HG02642 (cell line): ENCODE data around the gene EEF1AKMT3.
"Not testable (repeated sequence)": the region's sequence is repeated elsewhere in the genome, so short reads cannot be mapped to it uniquely, and the experiment has no call there.

Experiments
- ATAC-seq: cut with Tn5 transposase; IDR thresholded peaks from one replicate; pipeline ENCODE4 v1.9.1; 2021; ENCODE audit warnings: mild to moderate bottlenecking; ENCODE audit not compliant: unreplicated experiment, poor library complexity

The EEF1AKMT3 gene

DNA sequence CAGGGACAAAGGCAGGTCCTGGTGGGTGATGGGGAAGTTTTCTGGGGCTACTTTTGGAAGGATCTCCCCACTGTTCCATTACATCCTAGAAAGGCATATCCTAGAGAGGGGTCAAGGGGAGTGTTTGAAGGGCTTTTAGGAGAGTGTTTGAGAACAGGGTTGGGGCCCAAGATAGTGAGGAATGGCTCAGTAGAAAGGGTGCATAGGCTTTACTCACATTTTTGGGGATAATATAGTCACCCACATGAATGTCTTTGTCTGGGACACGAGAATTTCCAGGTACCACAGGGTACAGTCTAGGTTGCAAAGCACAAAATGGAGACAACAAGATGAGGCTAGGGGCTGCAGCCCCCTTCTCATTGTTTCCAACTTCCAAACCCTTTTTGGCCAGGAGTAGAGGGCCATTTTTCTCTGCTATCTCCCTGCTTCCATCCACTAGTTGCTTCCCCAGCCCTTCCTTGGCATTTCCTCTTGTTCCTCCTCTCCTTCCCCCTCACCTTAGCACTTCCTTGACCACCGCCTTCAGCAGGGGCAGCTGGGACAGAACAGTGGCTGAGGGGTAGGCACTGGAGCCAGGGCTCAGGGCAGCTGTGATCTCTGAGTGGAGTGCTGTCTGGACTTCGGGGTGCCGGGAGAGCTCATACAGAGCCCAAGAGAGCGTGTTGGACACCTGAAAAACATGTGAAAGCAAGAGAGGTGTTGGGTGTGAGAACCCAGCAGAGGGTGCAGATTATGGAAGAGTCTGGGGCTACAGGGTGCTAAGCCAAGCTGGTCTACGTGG is 8.3 kb upstream of the EEF1AKMT3 start:
- no peak for ATAC-seq

DNA sequence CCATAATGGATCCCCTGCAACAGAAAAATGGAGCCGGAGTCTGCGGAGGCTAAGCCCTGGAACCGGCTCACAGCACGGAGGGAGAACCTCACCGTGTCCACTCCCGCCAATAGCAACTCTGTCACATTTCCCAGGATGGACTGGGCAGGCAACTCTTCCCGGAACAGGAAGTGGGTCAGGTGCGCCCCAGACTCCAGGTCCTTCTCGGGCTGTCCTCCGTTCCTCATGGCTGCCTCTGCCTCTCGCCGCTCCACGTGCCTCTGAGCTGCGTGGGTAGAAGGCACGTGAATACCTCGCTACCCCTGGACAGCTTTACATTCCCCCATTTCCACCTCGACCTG is 7.8 kb upstream of the EEF1AKMT3 start:
- peak; percentile 3 for ATAC-seq

DNA sequence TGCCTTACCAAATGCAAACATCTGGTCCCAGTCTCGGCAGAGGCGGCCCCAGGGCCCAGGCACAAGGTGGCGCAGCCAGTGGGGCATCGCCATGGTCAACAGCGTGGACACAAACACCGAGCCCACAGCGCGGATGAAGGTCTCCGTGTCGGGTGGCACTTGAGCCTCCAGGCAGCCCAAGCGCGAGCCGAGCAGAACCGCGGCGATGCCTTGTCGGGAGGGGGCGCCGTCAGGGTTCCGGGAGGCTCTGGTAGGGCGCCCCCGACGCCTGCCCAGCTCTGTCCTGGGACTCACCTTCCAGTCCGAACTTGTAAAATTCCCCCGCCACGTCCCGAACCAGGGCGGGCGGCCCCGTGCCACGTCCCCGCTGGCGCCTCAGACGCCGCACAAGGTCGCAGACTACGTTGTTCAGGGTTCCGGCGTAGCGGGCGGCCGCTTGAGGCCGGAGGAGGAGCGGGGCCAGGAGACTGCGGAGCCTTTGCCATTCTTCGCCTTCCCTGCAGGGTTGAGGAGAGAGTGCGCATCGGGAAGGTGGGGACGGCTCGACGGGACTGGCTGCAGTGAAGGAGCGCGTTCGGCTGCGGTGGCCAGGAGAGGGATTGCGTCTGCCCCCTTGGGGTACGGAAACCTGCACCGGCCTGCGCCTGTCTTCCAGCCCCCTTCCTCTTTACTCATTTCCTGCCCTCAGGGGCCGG is 7.3 kb upstream of the EEF1AKMT3 start:
- ATAC-seq: peak; percentile 62

DNA sequence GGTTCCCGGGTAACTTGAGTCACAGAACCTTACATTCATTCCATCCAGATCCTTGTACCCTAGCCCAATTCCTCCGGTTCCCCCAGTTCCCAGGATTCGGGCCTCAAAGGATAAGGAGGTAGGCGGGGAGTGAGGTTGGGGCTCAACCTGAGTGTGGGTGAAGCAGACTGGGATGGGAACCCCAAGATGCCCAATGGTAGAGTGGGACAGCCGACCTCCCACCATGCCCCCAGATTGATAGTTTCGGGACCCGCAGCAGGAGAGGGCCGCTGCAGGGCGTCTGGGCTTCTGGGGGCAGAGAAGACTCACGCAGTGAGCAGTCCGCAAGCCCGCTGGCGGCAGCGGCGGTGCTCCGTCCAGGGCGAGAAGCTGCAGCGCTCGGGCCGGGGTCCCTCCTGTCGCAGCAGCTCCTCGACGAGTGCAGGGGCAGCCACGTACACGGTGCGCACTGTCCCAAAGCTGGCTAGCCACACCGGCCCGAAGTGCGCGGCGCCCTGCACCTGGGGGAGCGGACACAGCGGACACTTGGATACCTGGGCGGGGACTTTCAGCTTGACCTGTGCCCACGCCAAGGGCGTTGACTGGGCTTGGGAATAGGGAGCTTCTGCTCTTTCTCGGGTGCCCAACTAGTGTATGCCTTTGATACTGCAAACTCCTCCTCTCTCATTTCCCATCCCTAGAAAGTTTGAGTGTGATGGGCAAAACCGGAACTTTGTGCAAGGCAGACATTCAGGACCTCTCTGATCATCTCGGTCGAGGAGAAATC is 6.5 kb upstream of the EEF1AKMT3 start:
- no peak for ATAC-seq

DNA sequence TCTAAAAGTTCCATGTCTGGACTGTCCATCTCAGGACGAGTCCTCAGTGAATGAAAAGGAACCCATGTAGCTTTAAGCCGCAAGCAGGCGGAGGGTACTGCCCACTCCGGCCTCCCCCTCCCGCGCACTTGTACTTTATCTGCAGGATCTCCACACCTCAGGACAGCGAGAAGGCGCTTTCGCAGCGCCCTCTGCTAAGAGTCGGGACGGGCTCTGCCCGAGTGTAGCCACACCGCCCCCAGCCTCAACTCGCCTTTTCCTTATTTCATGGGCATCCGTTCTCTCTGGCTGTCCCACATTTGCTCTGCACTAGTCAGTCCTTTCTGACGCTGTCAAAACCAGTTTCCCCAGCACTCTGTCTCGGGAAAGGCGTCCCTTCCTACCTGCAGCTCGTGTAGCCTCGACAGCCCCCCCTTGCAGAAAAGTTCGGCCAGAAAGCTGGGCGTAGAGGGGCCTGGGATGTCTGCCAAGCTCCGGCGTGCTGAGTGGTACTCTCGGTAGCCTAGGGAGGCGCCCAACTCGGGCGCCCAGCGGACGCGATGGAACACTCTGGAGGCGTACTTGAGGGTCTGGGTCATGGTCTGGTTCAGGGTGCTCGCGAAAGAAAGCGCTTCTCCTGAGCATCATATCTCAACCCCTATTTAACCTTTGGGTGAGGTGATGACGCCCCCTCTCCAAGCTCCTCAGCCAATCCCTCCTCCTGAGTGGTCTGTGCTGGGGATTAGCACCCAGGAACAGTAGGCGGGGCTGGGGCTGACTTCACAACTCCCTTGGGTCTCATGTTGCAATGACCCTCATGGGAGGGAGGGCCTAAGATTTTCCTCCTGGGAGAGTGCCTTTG is 5.7 kb upstream of the EEF1AKMT3 start, which contains the start of gene CYP27B1:
Gene CYP27B1 (minus strand): TSS at position 615 of the 841 bp plus-strand sequence. CDS start 37 bp downstream, at position 578.
- no peak for ATAC-seq

DNA sequence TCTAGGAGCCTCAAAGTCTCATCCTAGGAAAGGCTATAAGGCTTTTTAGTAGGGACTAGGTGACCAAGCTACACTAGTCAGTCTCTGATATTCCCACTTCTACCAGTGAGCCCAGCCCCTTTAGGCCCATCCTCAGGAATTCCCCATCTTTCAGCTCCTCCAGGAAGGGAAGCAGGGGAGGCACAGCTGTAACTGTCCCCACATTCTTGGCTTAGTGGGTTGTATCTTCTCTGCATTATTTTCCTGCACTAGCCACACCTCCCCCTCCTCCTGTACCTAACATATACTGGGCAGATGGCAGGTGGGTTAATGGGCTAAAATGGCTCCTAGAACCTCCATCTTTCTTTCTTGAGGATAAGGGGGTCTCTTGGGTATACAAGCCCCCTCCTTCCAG is 5.1 kb upstream of the EEF1AKMT3 start:
- no peak for ATAC-seq

DNA sequence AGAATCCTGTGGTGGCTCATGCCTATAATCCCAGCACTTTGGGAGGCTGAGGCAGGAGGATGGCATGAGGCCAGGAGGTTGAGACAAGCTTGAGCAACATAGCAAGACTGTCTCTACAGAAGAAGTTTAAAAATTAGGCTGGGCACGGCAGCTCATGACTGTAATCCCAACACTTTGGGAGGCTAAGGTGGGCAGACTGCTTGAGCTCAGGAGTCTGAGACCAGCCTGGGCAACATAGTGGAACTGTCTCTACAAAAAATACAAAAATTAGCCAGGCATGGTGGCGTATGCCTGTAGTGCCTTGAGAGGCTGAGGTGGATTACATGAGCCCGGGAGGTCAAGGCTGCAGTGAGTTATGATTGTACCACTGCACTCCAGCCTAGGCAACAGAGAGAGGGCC is 4.5 kb upstream of the EEF1AKMT3 start:
- no peak for ATAC-seq

DNA sequence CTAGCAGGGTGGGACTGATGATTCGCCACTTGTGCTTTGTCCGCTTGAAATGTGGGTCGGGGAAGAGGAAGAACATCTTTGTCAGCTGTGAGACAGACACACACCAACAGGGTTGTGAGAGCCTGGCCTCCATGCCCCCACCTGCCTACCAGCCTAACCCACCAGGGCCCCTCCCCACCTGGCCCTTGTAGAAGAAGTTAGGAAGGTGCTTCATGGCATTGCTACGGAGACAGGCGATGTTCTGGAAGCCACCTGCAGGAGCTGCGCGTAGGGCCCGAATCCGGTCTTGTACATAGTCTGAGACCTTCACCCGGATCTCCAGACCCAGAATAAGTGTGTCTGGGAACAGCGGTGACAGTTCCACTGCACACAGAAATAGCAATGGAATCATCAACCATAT is 2.8 kb upstream of the EEF1AKMT3 start:
- no peak for ATAC-seq

DNA sequence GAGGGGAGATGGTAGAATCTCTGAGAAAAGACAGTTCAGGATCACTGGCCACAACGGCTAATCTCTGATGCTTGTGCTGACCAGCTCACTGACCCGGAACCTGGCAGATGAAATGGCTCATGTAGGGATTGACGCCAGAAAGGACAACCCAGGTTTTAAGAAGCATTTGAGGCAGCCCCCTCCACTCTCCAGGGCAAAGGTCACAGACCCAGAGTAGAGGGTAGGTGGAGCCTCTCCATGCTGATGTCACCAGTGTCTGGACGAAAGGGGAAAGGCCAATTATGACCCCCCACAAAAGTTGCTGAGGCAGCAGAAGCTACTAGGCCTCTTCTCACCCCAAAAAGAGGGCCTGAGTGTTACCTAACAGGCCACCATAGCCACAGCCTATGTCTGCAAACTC is 1.7 kb upstream of the EEF1AKMT3 start:
- ATAC-seq: no peak

DNA sequence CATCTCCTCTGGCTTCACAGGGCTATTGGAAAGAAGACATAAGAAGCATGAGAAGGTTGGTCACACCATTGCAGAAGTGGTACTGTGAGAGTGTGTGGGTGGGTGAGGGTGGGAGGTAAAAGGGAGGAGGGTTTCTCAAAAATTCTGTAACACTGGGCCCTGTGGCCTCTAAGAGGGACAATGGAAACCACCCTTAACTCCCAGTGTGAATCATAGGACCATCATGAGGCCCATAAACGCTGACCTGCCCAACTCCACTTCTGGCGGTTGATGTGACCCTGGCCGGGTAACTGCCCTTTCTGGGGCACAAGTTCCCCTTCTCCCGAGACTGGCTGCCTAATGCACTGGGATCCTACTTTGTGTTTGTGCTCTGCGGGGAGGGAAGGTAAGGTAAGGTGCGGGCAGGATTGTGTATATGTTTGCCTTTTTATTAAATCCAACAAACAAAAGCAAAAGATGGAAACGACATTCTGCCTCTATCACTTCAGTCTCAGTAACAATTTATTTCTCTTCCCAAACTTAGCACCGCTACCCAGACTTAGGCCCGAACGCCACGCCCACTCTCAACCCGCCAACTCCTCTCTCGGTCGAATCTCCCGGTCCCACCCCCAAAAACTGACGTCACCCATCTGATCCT is 1.1 kb upstream of the EEF1AKMT3 start:
- ATAC-seq: peak; percentile 70

DNA sequence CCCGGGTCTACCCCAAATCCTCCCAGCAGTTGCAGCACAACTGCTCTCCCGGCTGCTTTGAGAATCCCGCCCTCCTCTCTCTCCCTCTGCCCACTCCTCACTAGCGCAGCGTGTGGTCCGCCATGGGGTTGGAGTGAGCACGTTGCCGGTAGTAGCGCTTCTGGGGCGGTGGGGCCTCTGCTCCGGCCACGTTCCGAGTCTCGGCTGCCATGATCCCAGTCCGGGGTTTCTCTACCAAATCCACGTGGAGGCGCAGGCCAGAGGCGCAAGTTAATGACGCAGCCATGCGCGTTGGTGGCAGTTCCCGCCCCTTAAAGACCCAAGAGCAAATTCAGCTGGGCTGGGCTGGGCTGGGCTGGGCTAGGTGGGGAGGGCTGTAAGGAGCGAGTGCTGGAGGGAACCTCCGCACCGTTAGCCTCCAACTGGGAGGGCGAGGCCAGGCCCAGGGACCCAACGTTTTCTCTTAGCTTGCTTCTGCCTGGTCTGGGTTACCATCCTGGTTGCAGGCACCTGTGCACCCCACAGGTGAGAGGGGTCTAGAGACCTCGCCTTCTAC is 463 bp upstream of the EEF1AKMT3 start, which contains the start of gene METTL1:
Gene METTL1 (minus strand): TSS at position 233 of the 556 bp plus-strand sequence. CDS start 22 bp downstream, at position 211.
- peak; percentile 84 for ATAC-seq

DNA sequence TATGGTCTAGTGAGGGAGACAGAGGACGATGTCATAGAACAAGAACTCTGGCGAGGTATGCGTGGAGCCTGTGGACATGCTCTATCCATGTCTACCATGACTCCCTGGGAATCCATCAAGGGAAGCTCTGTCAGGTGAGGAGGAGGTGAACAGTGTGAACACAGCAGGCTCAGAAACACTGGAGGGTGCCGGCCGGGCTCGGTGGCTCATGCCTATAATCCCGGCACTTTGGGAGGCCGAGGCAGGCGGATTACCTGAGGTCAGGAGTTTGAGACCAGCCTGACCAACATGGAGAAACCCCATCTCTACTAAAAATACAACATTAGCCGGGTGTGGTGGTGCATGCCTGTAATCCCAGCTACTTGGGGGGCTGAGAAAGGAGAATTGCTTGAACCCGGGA is 2.2 kb downstream of the EEF1AKMT3 start:
- ATAC-seq: not testable (repeated sequence)

DNA sequence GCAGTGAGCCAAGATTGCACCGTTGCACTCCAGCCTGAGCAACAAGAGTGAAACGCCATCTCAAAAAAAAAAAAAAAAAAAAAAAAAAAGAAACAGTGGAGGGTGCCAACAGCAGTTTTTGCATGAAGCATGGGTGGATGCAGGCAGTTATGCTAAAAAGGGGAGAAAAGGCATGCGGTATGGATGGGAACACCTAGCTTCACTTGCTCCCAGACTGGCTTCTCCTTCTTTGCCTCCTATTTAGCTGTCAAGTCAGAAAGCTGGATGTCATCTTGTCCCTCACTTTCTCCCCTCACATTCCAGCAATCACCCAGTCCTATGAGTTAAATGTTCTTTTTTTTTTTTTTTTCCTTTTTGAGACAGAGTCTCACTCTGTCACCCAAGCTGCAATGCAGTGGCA is 2.6 kb downstream of the EEF1AKMT3 start:
- no peak for ATAC-seq

DNA sequence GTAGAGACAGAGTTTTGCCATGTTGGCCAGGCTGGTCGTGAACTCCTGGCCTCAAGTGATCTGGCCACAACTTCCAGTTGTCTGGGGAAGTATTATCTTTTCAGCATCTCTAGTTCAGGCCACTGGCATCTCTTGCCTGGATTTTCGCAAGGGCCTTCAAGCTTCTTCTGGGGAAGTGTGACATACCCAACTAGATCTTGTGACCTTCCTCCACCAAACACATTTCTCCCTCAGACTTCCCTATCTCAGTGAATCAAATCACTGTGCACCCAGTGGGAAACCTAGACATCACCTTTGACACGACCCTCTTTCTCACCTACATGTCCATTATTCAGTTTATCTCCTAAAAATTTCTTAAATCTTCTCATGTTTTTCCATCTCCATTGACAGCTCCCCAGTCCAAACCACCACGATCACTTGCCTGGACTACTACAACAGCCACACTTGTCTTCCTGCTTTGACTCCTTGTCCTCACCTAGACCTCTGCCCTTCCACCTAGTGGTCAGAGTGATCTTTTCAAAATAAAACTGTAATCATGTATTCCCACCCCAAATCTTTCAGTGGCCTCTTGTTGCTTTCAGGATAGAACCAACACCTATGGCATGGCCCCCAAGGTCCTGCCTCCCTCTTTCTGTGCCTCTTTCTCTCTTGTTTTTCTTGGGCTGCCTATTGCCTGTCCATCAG is 3.3 kb downstream of the EEF1AKMT3 start:
- no peak for ATAC-seq

DNA sequence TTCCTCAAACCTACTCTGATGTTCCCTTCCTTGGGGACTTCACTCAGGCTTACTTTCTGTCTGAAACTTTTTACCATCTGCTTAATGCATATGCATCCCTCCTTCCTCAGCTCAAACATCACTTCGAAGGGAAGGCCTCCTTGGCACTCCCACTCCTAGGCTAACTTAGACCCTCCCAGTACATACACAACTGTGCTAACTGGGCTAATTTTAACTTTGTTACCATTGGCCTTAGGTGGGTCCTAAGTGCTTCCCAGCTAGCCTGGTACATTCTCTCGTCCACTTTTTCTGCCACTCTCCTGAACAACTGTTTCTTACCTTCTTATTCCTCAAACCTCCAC is 3.8 kb downstream of the EEF1AKMT3 start:
- no peak for ATAC-seq

DNA sequence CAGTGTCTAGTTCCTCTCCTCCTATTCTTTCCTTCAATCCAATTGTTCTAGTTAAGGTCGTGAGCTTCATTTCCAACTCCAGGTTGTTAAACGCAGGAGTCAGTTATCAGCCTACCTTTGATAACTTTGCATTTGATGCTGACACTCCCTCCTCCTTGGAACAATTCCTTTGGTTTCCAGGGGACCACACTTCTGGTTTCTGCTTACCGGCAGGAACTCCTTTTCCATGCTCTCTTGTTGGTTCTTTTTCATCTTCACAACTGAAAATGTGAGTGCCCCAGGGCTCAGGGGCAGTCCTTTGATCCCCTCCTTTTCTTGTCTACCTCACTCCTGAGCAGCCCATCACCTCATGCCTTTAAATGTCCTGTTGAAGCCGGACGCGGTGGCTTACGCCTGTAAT is 5.0 kb downstream of the EEF1AKMT3 start:
- ATAC-seq: no peak

DNA sequence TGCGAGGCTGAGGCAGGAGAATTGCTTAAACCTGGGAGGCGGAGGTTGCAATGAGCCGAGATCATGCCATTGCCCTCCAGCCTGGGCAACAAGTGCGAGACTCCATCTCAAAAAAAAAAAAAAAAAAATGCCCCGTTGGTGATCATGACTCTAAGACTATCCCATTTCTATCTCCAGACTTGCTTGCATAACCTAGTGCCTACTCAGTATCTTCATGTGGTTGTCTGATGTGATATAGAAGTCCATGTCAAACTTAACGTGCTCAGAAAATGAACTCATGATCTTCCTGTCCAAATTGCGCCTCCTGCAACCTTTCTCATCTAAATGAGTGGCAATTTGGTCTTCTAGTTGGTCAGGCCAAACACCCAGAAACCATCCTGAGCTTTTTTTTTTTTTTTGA is 5.5 kb downstream of the EEF1AKMT3 start:
- no peak for ATAC-seq

DNA sequence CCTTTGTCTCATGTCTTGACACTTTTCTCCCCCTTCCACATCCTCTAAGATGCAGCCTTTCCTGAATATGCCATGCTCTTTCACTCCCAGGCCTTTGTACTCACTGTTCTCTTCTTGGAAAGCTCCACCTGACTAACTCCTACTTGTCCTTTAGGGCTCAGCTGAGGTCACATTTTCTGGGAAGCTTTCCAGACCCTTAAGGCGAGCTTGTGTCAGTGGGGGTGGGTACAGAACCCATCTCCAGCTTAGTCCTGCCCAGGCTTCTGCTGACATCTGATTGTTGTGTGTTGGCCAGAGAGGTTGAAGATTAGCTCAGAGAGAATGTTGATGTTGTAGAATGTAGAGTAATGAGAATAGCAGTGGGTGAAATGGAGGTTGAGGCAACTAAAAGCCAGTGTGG is 7.3 kb downstream of the EEF1AKMT3 start:
- ATAC-seq: no peak

DNA sequence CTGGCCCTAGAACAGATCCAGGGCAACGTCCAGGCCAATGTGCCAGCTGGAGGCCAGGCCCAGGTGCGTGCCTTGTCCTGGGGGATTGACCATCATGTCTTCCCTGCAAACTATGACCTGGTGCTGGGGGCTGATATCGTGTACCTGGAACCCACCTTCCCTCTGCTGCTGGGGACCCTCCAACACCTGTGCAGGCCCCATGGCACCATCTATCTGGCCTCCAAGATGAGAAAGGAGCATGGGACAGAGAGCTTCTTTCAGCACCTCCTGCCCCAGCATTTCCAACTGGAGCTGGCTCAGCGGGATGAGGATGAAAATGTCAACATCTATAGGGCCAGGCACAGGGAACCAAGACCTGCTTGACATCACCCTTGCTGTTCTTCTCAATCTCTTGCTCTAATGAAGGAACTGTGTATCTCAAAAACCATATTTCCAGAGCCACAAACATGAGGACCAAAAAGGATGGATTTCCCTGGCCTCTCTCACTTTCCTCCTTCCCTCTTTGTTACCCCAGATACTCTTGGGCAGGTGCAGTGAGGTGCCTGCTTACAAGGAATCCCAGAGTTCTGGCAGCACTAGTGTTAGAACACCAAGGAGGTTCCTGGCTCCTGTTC is 8.0 kb downstream of the EEF1AKMT3 start:
- ATAC-seq: no peak
